Measurements from ENCODE around the gene ZNF354B. TPM values are rescaled to one million over a fixed set of nuclear protein-coding genes. Genes with fewer than 3 reads are reported as not detected.

Gene ZNF354B
- total RNA-seq: 10 to 100 TPM; 24.3 to 30.8 TPM
- 6.5 TPM for polyA plus RNA-seq (ENCODE audit: insufficient read depth, low read depth, low replicate concordance)
- long read RNA-seq, donor 1, partial matches to known transcripts: 0 of 6 reads
- long read RNA-seq, donor 1, other reads (novel, unspliced or antisense): 0 of 6 reads
- long read RNA-seq, donor 2, partial matches to known transcripts: 0 of 4 reads
- long read RNA-seq, donor 2, other reads (novel, unspliced or antisense): 0 of 4 reads

DNA sequence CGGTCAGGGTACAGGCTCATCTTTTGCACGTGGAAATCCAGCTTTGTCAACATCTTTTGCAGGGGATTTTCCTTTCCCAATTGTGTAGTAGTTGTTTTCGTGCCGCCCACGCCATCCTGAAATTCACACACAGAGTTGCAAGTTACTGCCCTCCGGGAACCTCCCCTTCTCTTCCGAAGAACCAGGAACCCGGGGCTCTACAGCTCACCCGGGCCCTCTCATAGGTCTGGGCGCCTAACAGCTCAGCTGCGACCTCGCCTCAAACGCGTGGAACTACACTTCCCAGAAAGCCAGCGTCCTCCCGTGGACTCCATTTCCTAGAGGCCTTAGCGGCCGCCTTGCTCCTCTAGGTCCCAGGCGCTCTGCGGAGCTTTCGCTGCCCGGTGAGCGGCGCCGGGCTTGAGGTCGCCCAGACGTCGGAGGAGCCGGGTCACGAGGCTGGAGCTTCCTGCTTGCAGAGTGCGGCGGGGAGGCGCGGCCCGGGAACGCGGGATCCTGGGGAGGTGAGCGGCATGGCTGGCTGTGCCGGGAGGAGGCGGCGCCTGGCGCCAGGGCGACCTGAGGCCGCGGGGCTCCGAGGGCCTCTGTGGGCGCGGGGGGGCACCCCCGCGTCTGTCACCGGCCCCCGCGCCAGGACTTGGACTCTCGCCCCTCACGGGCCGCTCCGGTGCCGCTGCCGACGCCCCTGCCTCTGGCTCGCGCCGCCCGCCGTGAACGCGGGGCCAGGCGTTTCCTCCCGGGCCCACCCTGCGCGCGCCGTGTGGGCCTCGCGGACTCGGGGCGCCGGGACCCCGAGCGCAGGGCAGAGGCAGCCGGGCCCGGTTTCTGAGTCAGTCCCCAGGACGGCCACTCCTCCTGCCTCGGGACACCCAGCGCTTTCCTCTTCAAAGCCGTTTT is at the start of gene ZNF354B:
ZNF354B (plus strand) TSS at position 329 of the 897 bp plus-strand sequence. CDS start 1,095 bp downstream, outside the sequence.
- DNase-seq: peak; percentile 95
- no peak for TF ChIP-seq POLR2A (IDR thresholded peaks at IDR 0.05)
- TF ChIP-seq CTCF (IDR thresholded peaks at IDR 0.05): peak in 1 of 3 experiments; percentile 12
- peak within 1 kb of the TSS; percentile 73 to 86 for H3K4me3 ChIP-seq
- no peaks in the 10 kb centered on the region for H3K36me3 ChIP-seq (ENCODE audit: low read depth, missing control alignments)
- H3K27me3 ChIP-seq: no peaks in the 10 kb centered on the region
- 1% methylated on average over 19 to 53 of the region's 86 CpGs for WGBS, 2 donors
- H3K4me1 ChIP-seq: peaks cover 9% of the 10 kb centered on the region
- intact Hi-C loops (cut with DNase I; ENCODE audit: low total_unique reads): no loop called here
- peak within 1 kb of the TSS; percentile 44 to 85 for H3K27ac ChIP-seq
- no peaks in the 10 kb centered on the region for H3K9me3 ChIP-seq

DNA sequence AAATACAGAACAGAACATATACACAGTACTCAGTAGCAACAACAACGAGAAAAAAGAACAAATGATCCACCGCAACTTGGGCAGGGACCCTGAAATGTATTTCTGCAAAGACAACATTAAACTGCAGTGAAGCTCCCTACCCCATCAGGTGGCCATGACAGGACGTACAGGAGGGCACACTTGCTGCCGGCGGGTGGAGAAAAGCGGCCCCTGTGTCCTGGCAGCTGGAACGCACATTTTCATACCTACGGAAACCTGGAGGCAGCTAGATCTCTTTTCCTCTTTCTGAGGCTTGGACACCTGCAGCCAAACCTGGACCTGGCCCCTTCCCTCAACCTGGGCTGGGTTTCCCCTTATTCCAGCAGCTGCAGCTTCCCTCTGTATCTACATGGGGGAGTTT is 42.2 kb upstream of the ZNF354B start:
- DNase-seq: no peak
- TF ChIP-seq CTCF (IDR thresholded peaks at IDR 0.05) (no peak), POLR2A (IDR thresholded peaks at IDR 0.05) (no peak)
- Histone ChIP-seq H3K9me3 (no peaks in the 10 kb centered on the region), H3K36me3 (ENCODE audit: low read depth, missing control alignments) (no peaks in the 10 kb centered on the region), H3K27ac (no peak overlapping the region), H3K4me1 (no peaks in the 10 kb centered on the region), H3K4me3 (no peak overlapping the region), H3K27me3 (no peaks in the 10 kb centered on the region)
- 85 to 87% methylated on average over 8 of the region's 8 CpGs for WGBS, 2 donors
- intact Hi-C loops (cut with DNase I; ENCODE audit: low total_unique reads): no loop called here

- Histone ChIP-seq H3K4me1 (no peaks in the 10 kb centered on the region), H3K27ac (no peak overlapping the region), H3K9me3 (no peaks in the 10 kb centered on the region), H3K27me3 (no peaks in the 10 kb centered on the region), H3K36me3 (ENCODE audit: low read depth, missing control alignments) (no peaks in the 10 kb centered on the region), H3K4me3 (no peak overlapping the region)
- 84 to 94% methylated on average over 12 to 14 of the region's 14 CpGs for WGBS, 2 donors
- DNase-seq: no peak
- intact Hi-C loops (cut with DNase I; ENCODE audit: low total_unique reads): no loop called here
- TF ChIP-seq POLR2A (IDR thresholded peaks at IDR 0.05) (no peak), CTCF (IDR thresholded peaks at IDR 0.05) (no peak)
These were observed 41.7 kb upstream of the ZNF354B start for GRCh38 chr5:178818094-178818493.

DNA sequence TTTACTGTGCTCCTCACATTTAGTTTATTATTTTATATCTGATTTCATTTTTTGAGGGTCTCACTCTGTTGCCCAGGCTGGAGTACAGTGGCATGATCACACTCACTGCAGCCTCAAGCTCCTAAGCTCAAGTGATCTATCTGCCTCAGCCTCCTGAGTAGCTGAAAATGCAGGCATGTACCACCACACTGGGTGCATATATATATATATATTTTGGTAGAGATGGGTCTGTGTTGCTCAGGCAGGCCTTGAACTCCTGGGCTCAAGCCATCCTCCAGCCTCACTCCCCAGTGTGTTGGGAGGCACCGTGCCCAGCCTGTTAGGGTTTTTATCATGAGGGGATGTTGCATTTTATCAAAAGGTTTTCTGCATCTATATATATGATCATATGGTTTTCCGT is 39.8 kb upstream of the ZNF354B start:
- intact Hi-C loops (cut with DNase I; ENCODE audit: low total_unique reads): no loop called here
- no peak for TF ChIP-seq POLR2A (IDR thresholded peaks at IDR 0.05)
- TF ChIP-seq CTCF (IDR thresholded peaks at IDR 0.05): no peak
- H3K4me3 ChIP-seq: no peak overlapping the region
- no peaks in the 10 kb centered on the region for H3K27me3 ChIP-seq
- DNase-seq: no peak
- 81 to 89% methylated on average over 2 of the region's 2 CpGs for WGBS, 2 donors
- no peaks in the 10 kb centered on the region for H3K9me3 ChIP-seq
- no peaks in the 10 kb centered on the region for H3K36me3 ChIP-seq (ENCODE audit: low read depth, missing control alignments)
- H3K27ac ChIP-seq: no peak overlapping the region
- no peaks in the 10 kb centered on the region for H3K4me1 ChIP-seq

Measured in testis (tissue), 5 donors.